SK-N-SH (cell line): ENCODE measurements around the gene KRTAP29-1. TPM values are rescaled to one million over a fixed set of nuclear protein-coding genes. Genes with fewer than 3 reads are reported as not detected.
A peak's percentile ranks its signal among the peaks of the same experiment; 100 is the strongest.

Experiments
- CTCF ChIA-PET: fragments of 300-600, 350-600 bp; formaldehyde crosslinking; extraction: SDS; loops from one replicate; lab custom pipeline; 2021; lab: Yijun Ruan, JAX
- POLR2A ChIA-PET: fragments of 350-600 bp; sonication (Branson Sonifier 250); formaldehyde crosslinking; extraction: SDS; loops from one replicate; lab custom pipeline; 2020; ENCODE audit warnings: antibody characterized with exemption, inconsistent platforms; lab: Yijun Ruan, JAX
- DNase-seq: peaks from one replicate; pipeline ENCODE4 v3.0.0; 2012
- H2AFZ ChIP-seq: fragments of 200-600 bp; sonication (generic); 2 replicates; pipeline ENCODE4 v1.8.1; 2016; ENCODE audit warnings: antibody characterized with exemption, mild to moderate bottlenecking, low read depth
- H3F3A ChIP-seq: fragments of 200-600 bp; sonication (generic); replicated peaks from 2 replicates; pipeline ENCODE3; 2016; ENCODE audit warnings: antibody characterized with exemption, mild to moderate bottlenecking; ENCODE audit not compliant: insufficient read depth
- H3K27ac ChIP-seq, 2 experiments: fragments of 200-500 bp in 1 of 2; fragments of 200-600 bp in 1 of 2; sonication (Bioruptor generic) in 1 of 2; sonication (generic), shearing (Covaris generic) in 1 of 2; 2 replicates each; pipeline versions ENCODE4 v1.5.1 to v1.6.1; 2014 to 2016; ENCODE audit warnings: low read depth in 2 of 2, inconsistent platforms in 1 of 2, low read length in 1 of 2, mild to moderate bottlenecking in 1 of 2, mixed read lengths in 1 of 2
- H3K27me3 ChIP-seq: fragments of 200-600 bp; sonication (generic), shearing (Covaris generic); 2 replicates; pipeline ENCODE4 v1.6.1; 2016; ENCODE audit warnings: mixed run types; ENCODE audit not compliant: insufficient read depth
- H3K36me3 ChIP-seq, 2 experiments: fragments of 200-500 bp in 1 of 2; fragments of 200-600 bp in 1 of 2; sonication (Bioruptor generic) in 1 of 2; sonication (generic) in 1 of 2; replicated peaks in 1 of 2; 2 replicates each; pipeline versions ENCODE3 to v1.5.1; 2014 to 2016; ENCODE audit warnings: low read length in 1 of 2, mild to moderate bottlenecking in 1 of 2; ENCODE audit not compliant: insufficient read depth in 2 of 2, control insufficient read depth in 1 of 2
- H3K4me1 ChIP-seq, 2 experiments: fragments of 200-500 bp in 1 of 2; fragments of 200-600 bp in 1 of 2; sonication (Bioruptor generic) in 1 of 2; sonication (generic), shearing (Covaris generic) in 1 of 2; 2 replicates each; pipeline versions ENCODE4 v1.5.1 to v1.6.1; 2014 to 2016; ENCODE audit warnings: low read depth in 1 of 2, low read length in 1 of 2, mixed run types in 1 of 2; ENCODE audit not compliant: insufficient read depth in 2 of 2, control insufficient read depth in 1 of 2
- H3K4me2 ChIP-seq: fragments of 200-600 bp; sonication (generic), shearing (Covaris generic); 2 replicates; pipeline ENCODE4 v1.6.1; 2017; ENCODE audit warnings: mixed run types
- H3K4me3 ChIP-seq, 2 experiments: fragments of 200-500 bp in 1 of 2; fragments of 200-600 bp in 1 of 2; sonication (Bioruptor generic) in 1 of 2; sonication (generic), shearing (Covaris generic) in 1 of 2; 2 replicates each; pipeline versions ENCODE4 v1.5.1 to v1.8.1; 2014 to 2016; ENCODE audit warnings: low read depth in 2 of 2, inconsistent platforms in 1 of 2, low read length in 1 of 2, mild to moderate bottlenecking in 1 of 2, mixed read lengths in 1 of 2, moderate library complexity in 1 of 2
- H3K79me2 ChIP-seq: fragments of 200-600 bp; sonication (generic); 2 replicates; pipeline ENCODE4 v1.8.1; 2017; ENCODE audit warnings: mild to moderate bottlenecking; ENCODE audit not compliant: insufficient read depth
- H3K9ac ChIP-seq: fragments of 200-600 bp; sonication (generic); 2 replicates; pipeline ENCODE4 v1.6.1; 2017; ENCODE audit warnings: mixed run types
- H3K9me2 ChIP-seq: fragments of 200-600 bp; sonication (generic); 2 replicates; pipeline ENCODE4 v1.6.1; 2017; ENCODE audit warnings: mixed run types
- H3K9me3 ChIP-seq: fragments of 200-600 bp; sonication (generic); 2 replicates; pipeline ENCODE4 v1.6.1; 2017; ENCODE audit warnings: mixed run types, mild to moderate bottlenecking, moderate library complexity
- H4K20me1 ChIP-seq: fragments of 200-600 bp; sonication (generic); 2 replicates; pipeline ENCODE4 v1.6.1; 2017; ENCODE audit warnings: mild to moderate bottlenecking, mixed run types; ENCODE audit not compliant: insufficient read depth
- CHD2 ChIP-seq: fragments of 150-350 bp; IDR thresholded peaks from 2 replicates; pipeline ENCODE4 v1.6.1; 2018; ENCODE audit warnings: low read length; ENCODE audit not compliant: partially characterized antibody
- ELF1 ChIP-seq: IDR thresholded peaks from 2 replicates; pipeline ENCODE4 v1.4.0; 2012
- EZH2phosphoT487 ChIP-seq: fragments of 200-600 bp; sonication (generic); IDR thresholded peaks from 2 replicates; pipeline ENCODE4 v1.6.1; 2017; ENCODE audit warnings: low read depth, mixed run types, mild to moderate bottlenecking, antibody characterized with exemption, moderate library complexity, borderline replicate concordance
- MEF2A ChIP-seq: IDR thresholded peaks from 2 replicates; pipeline ENCODE4 v1.4.0; 2012; ENCODE audit warnings: low read depth, borderline replicate concordance
- MXI1 ChIP-seq: IDR thresholded peaks from 2 replicates; pipeline ENCODE4 v1.6.1; 2012; ENCODE audit warnings: mild to moderate bottlenecking, low read depth, low read length, improper control_type of control experiment
- NFIC ChIP-seq: IDR thresholded peaks from 2 replicates; pipeline ENCODE4 v1.4.0; 2012; ENCODE audit warnings: borderline replicate concordance
- NRF1 ChIP-seq: IDR thresholded peaks from 2 replicates; pipeline ENCODE4 v1.6.1; 2012; ENCODE audit warnings: low read depth, mild to moderate bottlenecking, low read length
- POLR2AphosphoS5 ChIP-seq: IDR thresholded peaks from 2 replicates; pipeline ENCODE4 v1.6.1; 2012; ENCODE audit warnings: low read depth, low read length
- SIN3A ChIP-seq: IDR thresholded peaks from 2 replicates; pipeline ENCODE4 v1.6.1; 2012; ENCODE audit warnings: low read depth, mild to moderate bottlenecking, low read length, moderate library complexity, borderline replicate concordance
- SMC3 ChIP-seq: IDR thresholded peaks from 2 replicates; pipeline ENCODE4 v1.6.1; 2012; ENCODE audit warnings: low read depth, low read length, improper control_type of control experiment
- TEAD4 ChIP-seq: IDR thresholded peaks from 2 replicates; pipeline ENCODE4 v1.4.0; 2012; ENCODE audit warnings: mild to moderate bottlenecking, borderline replicate concordance; ENCODE audit not compliant: insufficient read depth
- WGBS: methylation state at CpG from one replicate; pipeline ENCODE4 v1.1.6; 2017; ENCODE audit warnings: low lambda C conversion rate; 5-methylcytosine and 5-hydroxymethylcytosine counted together
- polyA plus RNA-seq, 3 experiments: library from polyadenylated mRNA; depleted of rRNA; stranded (reverse); fragments of >200 nt; gene quantifications; 2 replicates each; pipeline ENCODE4 v1.2.3, GENCODE V29; 2012
- TF ChIP-seq, protein P1 (sequence below): IDR thresholded peaks from 2 replicates; pipeline ENCODE4 v1.4.0; 2012; ENCODE audit warnings: low read depth, borderline replicate concordance
- TF ChIP-seq, protein P2 (sequence below): fragments of 200-600 bp; sonication (generic); IDR thresholded peaks from 2 replicates; pipeline ENCODE4 v1.6.1; 2017; ENCODE audit warnings: antibody characterized with exemption, mild to moderate bottlenecking, moderate library complexity
- TF ChIP-seq, protein P3 (sequence below): IDR thresholded peaks from 2 replicates; pipeline ENCODE4 v1.4.0; 2012; ENCODE audit warnings: low read depth, borderline replicate concordance
- TF ChIP-seq, protein P4 (sequence below): IDR thresholded peaks from 2 replicates; pipeline ENCODE4; 2012

The KRTAP29-1 gene
- polyA plus RNA-seq, 1 of the 3 experiments (the other 2 are of a cell fraction) = not detected

DNA sequence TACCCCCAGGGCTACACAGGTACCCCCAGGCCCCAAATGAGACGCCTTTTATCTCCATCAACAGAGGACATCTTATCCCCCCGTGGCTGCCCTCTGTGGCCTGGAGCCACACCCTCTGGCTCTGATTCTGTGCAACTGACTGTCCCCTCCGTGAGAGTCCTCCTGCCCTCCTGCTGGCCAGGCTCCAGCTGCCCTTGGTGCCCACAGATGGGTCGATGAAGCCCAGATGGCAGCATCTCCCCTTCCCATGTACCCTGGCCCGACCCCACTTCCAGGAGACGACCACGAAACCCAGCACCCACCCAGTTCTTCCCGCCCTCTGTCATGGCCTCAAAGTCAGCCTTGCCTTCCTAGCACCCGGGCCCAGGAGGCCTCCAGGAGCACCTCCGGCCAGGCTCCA, 22.5 kb upstream of the KRTAP29-1 start (continued):
- TF ChIP-seq, protein P1, sequence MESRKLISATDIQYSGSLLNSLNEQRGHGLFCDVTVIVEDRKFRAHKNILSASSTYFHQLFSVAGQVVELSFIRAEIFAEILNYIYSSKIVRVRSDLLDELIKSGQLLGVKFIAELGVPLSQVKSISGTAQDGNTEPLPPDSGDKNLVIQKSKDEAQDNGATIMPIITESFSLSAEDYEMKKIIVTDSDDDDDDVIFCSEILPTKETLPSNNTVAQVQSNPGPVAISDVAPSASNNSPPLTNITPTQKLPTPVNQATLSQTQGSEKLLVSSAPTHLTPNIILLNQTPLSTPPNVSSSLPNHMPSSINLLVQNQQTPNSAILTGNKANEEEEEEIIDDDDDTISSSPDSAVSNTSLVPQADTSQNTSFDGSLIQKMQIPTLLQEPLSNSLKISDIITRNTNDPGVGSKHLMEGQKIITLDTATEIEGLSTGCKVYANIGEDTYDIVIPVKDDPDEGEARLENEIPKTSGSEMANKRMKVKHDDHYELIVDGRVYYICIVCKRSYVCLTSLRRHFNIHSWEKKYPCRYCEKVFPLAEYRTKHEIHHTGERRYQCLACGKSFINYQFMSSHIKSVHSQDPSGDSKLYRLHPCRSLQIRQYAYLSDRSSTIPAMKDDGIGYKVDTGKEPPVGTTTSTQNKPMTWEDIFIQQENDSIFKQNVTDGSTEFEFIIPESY = no peak

DNA sequence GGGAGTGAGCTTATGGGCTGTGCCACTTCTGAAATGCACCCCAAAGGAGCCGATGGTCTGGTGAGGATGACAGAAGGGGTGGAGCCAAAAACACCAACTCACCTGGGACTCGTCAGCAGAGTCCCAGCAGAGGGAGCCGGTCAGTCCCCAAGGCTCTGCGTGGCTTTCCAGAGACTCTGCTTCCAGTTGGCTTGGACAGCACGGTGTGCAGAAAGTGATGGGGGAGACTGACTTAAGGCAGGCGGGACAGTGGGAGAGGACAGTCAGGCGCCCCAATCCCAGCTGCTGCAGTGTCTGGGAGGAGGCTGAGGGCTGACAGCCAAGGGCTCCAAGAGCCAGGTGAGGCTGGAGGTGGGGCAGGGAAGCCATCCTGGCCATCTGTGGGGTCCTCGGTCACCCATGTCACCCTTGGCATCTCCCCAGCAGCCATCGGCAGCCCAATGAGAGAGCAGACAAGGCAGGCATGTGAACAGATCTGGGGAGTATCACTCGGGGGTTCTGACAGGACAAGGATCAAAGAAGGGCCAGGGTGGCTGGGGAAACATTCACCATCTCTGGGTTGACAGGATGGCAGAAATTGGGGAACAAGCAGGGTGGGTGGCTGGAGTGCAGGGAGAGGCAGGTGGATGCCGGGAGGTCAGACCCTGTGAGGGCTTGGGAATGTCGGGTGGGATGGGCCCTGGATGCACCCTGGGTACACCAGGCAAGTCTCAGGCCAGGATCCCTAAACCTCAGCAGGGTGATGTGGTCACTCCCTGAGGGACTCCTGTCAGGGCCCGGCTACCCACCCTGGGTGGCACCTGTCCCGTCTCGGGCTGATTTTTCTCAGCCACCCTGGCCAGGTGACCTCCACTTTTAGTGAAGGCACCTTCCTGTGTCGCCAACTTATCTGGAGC, 21.8 kb upstream of the KRTAP29-1 start:
- WGBS = 59% methylated on average over 15 of the region's 16 CpGs
- ChIA-PET CTCF (interaction anchor here (4.4 kb wide), 1 partner anchor 224 kb away, joined by 61 read pairs; no protein-coding TSS in a partner anchor), POLR2A (no interaction called here)
- H3K9ac ChIP-seq = no peak overlapping the region
- no peaks in the 10 kb centered on the region for H3K79me2 ChIP-seq
- H3K4me3 ChIP-seq = no peak overlapping the region
- TF ChIP-seq CHD2 = no peak
- TF ChIP-seq TEAD4 = no peak
- no peak for TF ChIP-seq MEF2A
- TF ChIP-seq MXI1 = no peak
- TF ChIP-seq SIN3A = no peak
- TF ChIP-seq, protein P1 = no peak
- TF ChIP-seq POLR2AphosphoS5 = no peak
- TF ChIP-seq, protein P2, sequence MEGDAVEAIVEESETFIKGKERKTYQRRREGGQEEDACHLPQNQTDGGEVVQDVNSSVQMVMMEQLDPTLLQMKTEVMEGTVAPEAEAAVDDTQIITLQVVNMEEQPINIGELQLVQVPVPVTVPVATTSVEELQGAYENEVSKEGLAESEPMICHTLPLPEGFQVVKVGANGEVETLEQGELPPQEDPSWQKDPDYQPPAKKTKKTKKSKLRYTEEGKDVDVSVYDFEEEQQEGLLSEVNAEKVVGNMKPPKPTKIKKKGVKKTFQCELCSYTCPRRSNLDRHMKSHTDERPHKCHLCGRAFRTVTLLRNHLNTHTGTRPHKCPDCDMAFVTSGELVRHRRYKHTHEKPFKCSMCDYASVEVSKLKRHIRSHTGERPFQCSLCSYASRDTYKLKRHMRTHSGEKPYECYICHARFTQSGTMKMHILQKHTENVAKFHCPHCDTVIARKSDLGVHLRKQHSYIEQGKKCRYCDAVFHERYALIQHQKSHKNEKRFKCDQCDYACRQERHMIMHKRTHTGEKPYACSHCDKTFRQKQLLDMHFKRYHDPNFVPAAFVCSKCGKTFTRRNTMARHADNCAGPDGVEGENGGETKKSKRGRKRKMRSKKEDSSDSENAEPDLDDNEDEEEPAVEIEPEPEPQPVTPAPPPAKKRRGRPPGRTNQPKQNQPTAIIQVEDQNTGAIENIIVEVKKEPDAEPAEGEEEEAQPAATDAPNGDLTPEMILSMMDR = peak; percentile 27; the same call in 1 of the 2 replicates
- no peak for TF ChIP-seq NRF1
- TF ChIP-seq, protein P3, sequence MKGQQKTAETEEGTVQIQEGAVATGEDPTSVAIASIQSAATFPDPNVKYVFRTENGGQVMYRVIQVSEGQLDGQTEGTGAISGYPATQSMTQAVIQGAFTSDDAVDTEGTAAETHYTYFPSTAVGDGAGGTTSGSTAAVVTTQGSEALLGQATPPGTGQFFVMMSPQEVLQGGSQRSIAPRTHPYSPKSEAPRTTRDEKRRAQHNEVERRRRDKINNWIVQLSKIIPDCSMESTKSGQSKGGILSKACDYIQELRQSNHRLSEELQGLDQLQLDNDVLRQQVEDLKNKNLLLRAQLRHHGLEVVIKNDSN = no peak
- TF ChIP-seq EZH2phosphoT487 = no peak
- TF ChIP-seq, protein P4, sequence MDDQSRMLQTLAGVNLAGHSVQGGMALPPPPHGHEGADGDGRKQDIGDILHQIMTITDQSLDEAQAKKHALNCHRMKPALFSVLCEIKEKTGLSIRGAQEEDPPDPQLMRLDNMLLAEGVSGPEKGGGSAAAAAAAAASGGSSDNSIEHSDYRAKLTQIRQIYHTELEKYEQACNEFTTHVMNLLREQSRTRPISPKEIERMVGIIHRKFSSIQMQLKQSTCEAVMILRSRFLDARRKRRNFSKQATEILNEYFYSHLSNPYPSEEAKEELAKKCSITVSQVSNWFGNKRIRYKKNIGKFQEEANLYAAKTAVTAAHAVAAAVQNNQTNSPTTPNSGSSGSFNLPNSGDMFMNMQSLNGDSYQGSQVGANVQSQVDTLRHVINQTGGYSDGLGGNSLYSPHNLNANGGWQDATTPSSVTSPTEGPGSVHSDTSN = no peak
- TF ChIP-seq NFIC = no peak
- TF ChIP-seq ELF1 = no peak
- TF ChIP-seq SMC3 = peak; percentile 33; the same call in 1 of the 2 replicates
- no peaks in the 10 kb centered on the region for H3K27me3 ChIP-seq
- no peak overlapping the region for H3K4me2 ChIP-seq
- H3K9me3 ChIP-seq = peaks cover 7% of the 10 kb centered on the region
- peaks cover 0 to 5% of the 10 kb centered on the region in 2 experiments for H3K36me3 ChIP-seq
- no peaks in the 10 kb centered on the region for H3K4me1 ChIP-seq
- H4K20me1 ChIP-seq = no peaks in the 10 kb centered on the region
- no peak overlapping the region for H2AFZ ChIP-seq
- H3K27ac ChIP-seq = no peak overlapping the region
- H3K9me2 ChIP-seq = no peaks in the 10 kb centered on the region
- H3F3A ChIP-seq = no peaks in the 10 kb centered on the region
- DNase-seq = no peak
